Prostate gland (tissue), 2 donors: ENCODE measurements around the gene COL5A1.

Experiments
- CTCF ChIP-seq, 4 experiments: fragments of 200-600 bp in 2 of 4; fragments of 450-650 bp in 2 of 4; sonication (generic) in 2 of 4; IDR thresholded peaks; 1 replicate in 3 of 4; 2 replicates in 1 of 4; pipeline ENCODE4 v1.5.1; 2016 to 2019; ENCODE audit warnings: antibody characterized with exemption in 4 of 4, mild to moderate bottlenecking in 2 of 4, moderate library complexity in 2 of 4
- POLR2A ChIP-seq: fragments of 450-650 bp; IDR thresholded peaks from one replicate; pipeline ENCODE4 v1.6.1; 2016; ENCODE audit warnings: antibody characterized with exemption, mild to moderate bottlenecking

GRCh38 chr9:134886413-134886913, 244.9 kb downstream of the COL5A1 start:
- no peak for TF ChIP-seq POLR2A
- TF ChIP-seq CTCF (IDR thresholded peaks at IDR 0.05): no peak
